Measurements from ENCODE around the gene CLDN20.

- no peak for TF ChIP-seq EZH2phosphoT487 (IDR thresholded peaks at IDR 0.05; ENCODE audit: borderline replicate concordance, low read length)
- no peak for TF ChIP-seq CTCF (IDR thresholded peaks at IDR 0.05; ENCODE audit: low read depth, low read length, poor library complexity, severe bottlenecking)
Observed at GRCh38 chr6:155310596-155310995, 46.8 kb downstream of the CLDN20 start.

All from DOHH2 (cell line).